ENCODE results near the gene BRD4.
A peak's percentile ranks its signal among the peaks of the same experiment; 100 is the strongest.

Gene BRD4

GRCh38 chr19:15222738-15223648 is 109.3 kb downstream of the BRD4 start:
- peak; percentile 90 for DNase-seq

GRCh38 chr19:15220833-15221232 is 111.5 kb downstream of the BRD4 start:
- no peak for DNase-seq

GRCh38 chr19:15218501-15218900 is 113.8 kb downstream of the BRD4 start:
- no peak for DNase-seq

GRCh38 chr19:15216363-15216762 is 116.0 kb downstream of the BRD4 start:
- no peak for DNase-seq

- no peak for DNase-seq
Measured at GRCh38 chr19:15213715-15214381, 118.5 kb downstream of the BRD4 start.

- no peak for DNase-seq
Measured at GRCh38 chr19:15212711-15213110, 119.6 kb downstream of the BRD4 start.

GRCh38 chr19:15210323-15210781 is 122.0 kb downstream of the BRD4 start:
- no peak for DNase-seq

GRCh38 chr19:15201374-15202023 is 130.8 kb downstream of the BRD4 start:
- DNase-seq, result no peak

- DNase-seq, result no peak
Measured at GRCh38 chr19:15200553-15201364, 131.6 kb downstream of the BRD4 start, which contains the start of gene NOTCH3. Gene NOTCH3 (minus strand): TSS chr19:15200995. CDS start chr19:15200905, 90 bp downstream.

GRCh38 chr19:15199661-15200552 is 132.4 kb downstream of the BRD4 start:
- DNase-seq, result no peak

- no peak for DNase-seq
Measured at GRCh38 chr19:15198951-15199660, 133.2 kb downstream of the BRD4 start.

- DNase-seq, result no peak
Measured at GRCh38 chr19:15197942-15198341, 134.4 kb downstream of the BRD4 start.

- no peak for DNase-seq
Measured at GRCh38 chr19:15197275-15197941, 134.9 kb downstream of the BRD4 start.

GRCh38 chr19:15196360-15197005 is 135.9 kb downstream of the BRD4 start:
- no peak for DNase-seq

- no peak for DNase-seq
Measured at GRCh38 chr19:15195371-15196334, 136.7 kb downstream of the BRD4 start.

GRCh38 chr19:15194938-15195337 is 137.4 kb downstream of the BRD4 start:
- DNase-seq, result no peak

GRCh38 chr19:15191982-15192381 is 140.4 kb downstream of the BRD4 start:
- DNase-seq, result no peak

GRCh38 chr19:15191514-15191913 is 140.8 kb downstream of the BRD4 start:
- DNase-seq, result no peak

Data from NCI-H1694 (cell line).